ENCODE results near the gene FAM210A. TPM values are rescaled to one million over a fixed set of nuclear protein-coding genes. Genes with fewer than 3 reads are reported as not detected.

Gene FAM210A
- total and polyA plus RNA-seq, 2 of the 4 experiments (the other 2 are of a cell fraction): 9.8 to 25.3 TPM

DNA sequence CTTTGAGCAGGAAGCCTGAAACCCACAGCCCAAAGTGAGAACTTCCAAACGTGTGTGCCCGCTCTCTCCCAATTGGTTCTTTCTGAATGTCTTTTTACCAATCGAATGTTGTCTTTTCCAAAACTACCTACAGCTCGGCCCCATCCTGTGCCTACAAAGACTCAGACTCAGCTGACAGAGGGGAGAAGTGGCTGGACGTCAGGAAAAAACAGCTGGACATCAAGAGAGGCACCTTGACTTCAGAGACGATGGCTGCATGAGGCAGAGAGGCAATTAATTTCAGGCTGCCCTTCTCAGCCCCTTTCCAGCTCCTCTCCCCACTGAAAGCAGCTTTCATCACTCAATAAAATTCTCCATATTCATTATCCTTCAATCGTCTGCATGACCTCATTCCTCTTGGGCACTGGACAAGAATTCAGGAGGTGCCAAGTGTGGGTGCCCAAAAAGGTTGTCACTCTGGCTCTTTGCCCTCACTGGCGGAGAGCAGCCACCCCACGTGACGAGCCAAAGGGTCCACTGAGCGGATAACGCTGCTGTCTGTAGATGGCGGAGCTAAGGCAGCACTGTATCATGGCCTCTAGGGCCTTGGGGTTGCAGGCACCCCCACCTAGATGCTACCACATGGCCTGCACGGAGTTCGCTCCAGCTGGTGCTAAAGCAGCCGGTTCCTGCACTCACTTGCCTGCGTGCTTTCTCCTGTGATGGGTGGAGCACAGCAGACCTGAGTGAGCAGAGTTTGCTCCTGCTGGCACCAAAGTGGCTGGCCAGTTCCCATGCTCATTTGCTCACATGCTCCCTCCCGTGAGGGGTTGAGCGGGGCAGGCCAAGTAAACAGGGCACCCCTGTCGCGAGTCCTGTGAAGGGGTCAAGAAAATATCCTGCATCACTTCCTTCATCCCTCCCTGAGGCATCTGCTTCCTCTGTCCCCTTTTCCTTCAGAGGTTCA lies 37.9 kb downstream of the FAM210A start (continued):
- no peak for TF ChIP-seq BHLHE40 (IDR thresholded peaks at IDR 0.05; ENCODE audit: low read depth, low read length)

DNA sequence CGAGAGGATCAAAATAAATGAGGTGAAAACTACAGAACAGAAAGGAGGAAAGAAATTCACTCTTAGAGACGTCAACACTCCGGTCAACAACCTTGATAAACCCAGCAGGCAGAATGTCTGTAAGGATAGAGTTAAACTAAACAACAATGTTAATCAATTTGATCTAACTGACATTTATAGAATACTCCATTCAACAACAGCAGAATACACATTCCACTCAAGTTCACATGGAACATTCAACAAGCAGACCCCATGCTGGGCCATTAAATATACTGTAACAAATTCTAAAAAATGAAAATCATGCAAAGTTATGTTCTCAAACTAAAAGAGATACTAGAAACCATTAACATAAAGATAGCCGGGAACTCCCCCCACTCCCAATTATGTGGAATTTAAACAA lies 41.8 kb downstream of the FAM210A start:
- Histone ChIP-seq H3K4me2 (ENCODE audit: low read depth, low read length) (no peak overlapping the region), H3K4ac (ENCODE audit: low read depth, low read length) (no peak overlapping the region), H2BK120ac (ENCODE audit: low read depth, low read length) (no peak overlapping the region), H3K4me3 (ENCODE audit: insufficient read depth, low read depth, low read length) (no peak overlapping the region), H2AK9ac (replicated peaks; ENCODE audit: low read depth, low read length, poor library complexity) (no peak overlapping the region), H4K20me1 (ENCODE audit: insufficient read depth, low read length) (peaks cover 4% of the 10 kb centered on the region), H3K27me3 (ENCODE audit: control insufficient read depth, insufficient read depth, low read length) (no peaks in the 10 kb centered on the region), H3K56ac (ENCODE audit: extremely low read depth, insufficient read depth, low read length) (no peak overlapping the region), H2AFZ (replicated peaks; ENCODE audit: low read length, poor library complexity) (no peak overlapping the region), H4K8ac (ENCODE audit: low read depth in 2 of 2, low read length in 2 of 2) (no peak overlapping the region), H2BK20ac (ENCODE audit: low read depth, low read length) (no peak overlapping the region), H3K79me1 (ENCODE audit: low read depth in 1 of 2, low read length in 2 of 2) (peaks cover 15 to 25% of the 10 kb centered on the region in 2 experiments; a peak in 3 of 4 replicates), H3K36me3 (ENCODE audit: control insufficient read depth, insufficient read depth, low read length) (peaks cover 5% of the 10 kb centered on the region), H2BK5ac (ENCODE audit: low read depth, low read length, poor library complexity, severe bottlenecking) (no peak overlapping the region), H3K27ac (ENCODE audit: insufficient read depth, low read length) (no peak overlapping the region), H2AK5ac (ENCODE audit: low read depth, low read length) (no peak overlapping the region), H3K23ac (ENCODE audit: low read depth, low read length) (no peak overlapping the region), H4K5ac (ENCODE audit: low read depth, low read length) (no peak overlapping the region), H4K91ac (ENCODE audit: insufficient read depth, low read depth, low read length) (no peak overlapping the region), H3K9ac (ENCODE audit: low read depth, low read length) (no peak overlapping the region), H3K4me1 (ENCODE audit: control insufficient read depth, insufficient read depth, low read length) (no peaks in the 10 kb centered on the region), H3K14ac (replicated peaks; ENCODE audit: low read depth, low read length) (no peak overlapping the region), H2BK15ac (ENCODE audit: low read depth, low read length) (no peak overlapping the region), H3K9me1 (ENCODE audit: insufficient read depth, low read length) (no peaks in the 10 kb centered on the region), H3K18ac (ENCODE audit: low read depth, low read length) (no peak overlapping the region), H3K9me3 (ENCODE audit: control insufficient read depth, insufficient read depth, low read length) (no peaks in the 10 kb centered on the region)
- ChIA-PET POLR2A (ENCODE audit: unreplicated experiment) (no interaction called here), CTCF (no interaction called here)
- ATAC-seq (ENCODE audit: low read depth) (no peak), DNase-seq (no peak)
- no TSS peak for BruUV-seq (replicated peaks)
- no CpG with 5 or more reads among the region's 4 CpGs for WGBS, 2 experiments (ENCODE audit: extremely low coverage in 2 of 2, insufficient read length in 1 of 2)
- TF ChIP-seq, protein P1, sequence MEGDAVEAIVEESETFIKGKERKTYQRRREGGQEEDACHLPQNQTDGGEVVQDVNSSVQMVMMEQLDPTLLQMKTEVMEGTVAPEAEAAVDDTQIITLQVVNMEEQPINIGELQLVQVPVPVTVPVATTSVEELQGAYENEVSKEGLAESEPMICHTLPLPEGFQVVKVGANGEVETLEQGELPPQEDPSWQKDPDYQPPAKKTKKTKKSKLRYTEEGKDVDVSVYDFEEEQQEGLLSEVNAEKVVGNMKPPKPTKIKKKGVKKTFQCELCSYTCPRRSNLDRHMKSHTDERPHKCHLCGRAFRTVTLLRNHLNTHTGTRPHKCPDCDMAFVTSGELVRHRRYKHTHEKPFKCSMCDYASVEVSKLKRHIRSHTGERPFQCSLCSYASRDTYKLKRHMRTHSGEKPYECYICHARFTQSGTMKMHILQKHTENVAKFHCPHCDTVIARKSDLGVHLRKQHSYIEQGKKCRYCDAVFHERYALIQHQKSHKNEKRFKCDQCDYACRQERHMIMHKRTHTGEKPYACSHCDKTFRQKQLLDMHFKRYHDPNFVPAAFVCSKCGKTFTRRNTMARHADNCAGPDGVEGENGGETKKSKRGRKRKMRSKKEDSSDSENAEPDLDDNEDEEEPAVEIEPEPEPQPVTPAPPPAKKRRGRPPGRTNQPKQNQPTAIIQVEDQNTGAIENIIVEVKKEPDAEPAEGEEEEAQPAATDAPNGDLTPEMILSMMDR (conservative IDR thresholded peaks at IDR 0.05; ENCODE audit: low read depth, low read length): no peak
- TF ChIP-seq CHD1 (IDR thresholded peaks at IDR 0.05; ENCODE audit: low read depth, low read length) (no peak), SMC3 (IDR thresholded peaks at IDR 0.05; ENCODE audit: low read depth, low read length) (no peak), FOS (IDR thresholded peaks at IDR 0.05; ENCODE audit: low read depth, low read length) (no peak), MAZ (IDR thresholded peaks at IDR 0.05; ENCODE audit: borderline replicate concordance, low read depth, low read length) (no peak)
- TF ChIP-seq, protein P2, sequence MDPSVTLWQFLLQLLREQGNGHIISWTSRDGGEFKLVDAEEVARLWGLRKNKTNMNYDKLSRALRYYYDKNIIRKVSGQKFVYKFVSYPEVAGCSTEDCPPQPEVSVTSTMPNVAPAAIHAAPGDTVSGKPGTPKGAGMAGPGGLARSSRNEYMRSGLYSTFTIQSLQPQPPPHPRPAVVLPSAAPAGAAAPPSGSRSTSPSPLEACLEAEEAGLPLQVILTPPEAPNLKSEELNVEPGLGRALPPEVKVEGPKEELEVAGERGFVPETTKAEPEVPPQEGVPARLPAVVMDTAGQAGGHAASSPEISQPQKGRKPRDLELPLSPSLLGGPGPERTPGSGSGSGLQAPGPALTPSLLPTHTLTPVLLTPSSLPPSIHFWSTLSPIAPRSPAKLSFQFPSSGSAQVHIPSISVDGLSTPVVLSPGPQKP (IDR thresholded peaks at IDR 0.05; ENCODE audit: borderline replicate concordance, low read depth, low read length): no peak
- intact Hi-C loops (cut with micrococcal nuclease): no loop called here
- dilution Hi-C loops (cut with HindIII; ENCODE audit: low sequenced_read_pairs, unreplicated experiment): no loop called here
- in situ Hi-C loops (cut with MboI; ENCODE audit: low sequenced_read_pairs): no loop called here

Data from IMR-90 (cell line).